ENCODE data around the gene CST3. TPM values are rescaled to one million over a fixed set of nuclear protein-coding genes. Genes with fewer than 3 reads are reported as not detected.

Gene CST3
- total RNA-seq, 1 experiment from 2014 or later, result 158 TPM

Other genes starting within 250 kb of the CST3 start
- 5.8 TPM for gene NAPB, start 216.5 kb downstream of the CST3 start, total RNA-seq (2021; ENCODE audit: unreplicated experiment)
- gene CSTL1, start 198.3 kb downstream of the CST3 start, total RNA-seq (2021; ENCODE audit: unreplicated experiment), result not detected
- not detected for gene CST11, start 185.1 kb downstream of the CST3 start, total RNA-seq (2021; ENCODE audit: unreplicated experiment)
- not detected for gene CST8, start 146.8 kb downstream of the CST3 start, total RNA-seq (2021; ENCODE audit: unreplicated experiment)
- not detected for gene CST9L, start 69.5 kb downstream of the CST3 start, total RNA-seq (2021; ENCODE audit: unreplicated experiment)
- gene CST9, start 32.0 kb downstream of the CST3 start, total RNA-seq (2021; ENCODE audit: unreplicated experiment), result not detected
- not detected for gene CST4, start 51.1 kb upstream of the CST3 start, total RNA-seq (2021; ENCODE audit: unreplicated experiment)
- not detected for gene CST1, start 113.0 kb upstream of the CST3 start, total RNA-seq (2021; ENCODE audit: unreplicated experiment)
- gene CST2, start 188.8 kb upstream of the CST3 start, total RNA-seq (2021; ENCODE audit: unreplicated experiment), result not detected
- not detected for gene CST5, start 241.8 kb upstream of the CST3 start, total RNA-seq (2021; ENCODE audit: unreplicated experiment)